Neural progenitor cell (in vitro differentiated cells): Measurements from ENCODE around the gene CCDC70.

Experiments
- CTCF ChIP-seq: fragments of 200-600 bp; sonication (generic); IDR thresholded peaks from 2 replicates; pipeline ENCODE4 v1.5.1; 2017; ENCODE audit warnings: antibody characterized with exemption, mild to moderate bottlenecking
- EZH2 ChIP-seq: fragments of 200-600 bp; sonication (generic); IDR thresholded peaks from 2 replicates; pipeline ENCODE4 v1.6.1; 2017; ENCODE audit warnings: antibody characterized with exemption, mild to moderate bottlenecking, moderate library complexity

DNA sequence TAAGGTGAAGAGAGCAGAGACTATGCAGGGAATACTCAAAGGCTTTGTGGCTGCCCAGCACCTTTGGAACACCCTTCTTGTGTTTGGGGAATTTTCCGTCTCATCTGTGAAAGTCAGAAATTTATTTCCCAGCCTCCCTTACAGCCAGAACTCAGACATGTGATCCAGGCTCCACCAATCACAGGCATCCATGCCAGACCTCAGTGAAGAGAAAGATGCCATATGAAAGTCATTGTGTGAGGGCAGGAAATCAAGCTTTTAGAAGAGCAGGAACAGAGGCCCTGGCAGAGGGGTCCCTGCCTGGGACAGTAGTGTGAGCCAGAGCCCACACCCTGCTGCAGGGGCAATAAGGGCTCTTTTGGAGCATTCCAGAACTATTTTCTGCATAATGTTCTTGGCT lies 12.1 kb downstream of the CCDC70 start:
- TF ChIP-seq CTCF, result no peak
- TF ChIP-seq EZH2, result no peak
